ENCODE data around the gene SYNRG.

SYNRG gene

GRCh38 chr17:37605081-37605480 lies 4.1 kb downstream of the SYNRG start:
- H3K79me2 ChIP-seq (ENCODE audit: insufficient read depth, low read length) = peaks cover 67% of the 10 kb centered on the region
- H3K27me3 ChIP-seq (ENCODE audit: insufficient read depth, low read length) = no peaks in the 10 kb centered on the region
- TF ChIP-seq EZH2 (IDR thresholded peaks at IDR 0.05; ENCODE audit: borderline replicate concordance, low read length) = no peak
- no peaks in the 10 kb centered on the region for H4K20me1 ChIP-seq (ENCODE audit: insufficient read depth, low read length)
- H3K36me3 ChIP-seq (ENCODE audit: insufficient read depth, low read length) = peaks cover 36% of the 10 kb centered on the region
- H3K9ac ChIP-seq (ENCODE audit: low read length) = peak overlapping the region; percentile 43; the same call in 1 of the 2 replicates
- peak overlapping the region; percentile 83 for H3K4me2 ChIP-seq (ENCODE audit: low read length)
- H2AFZ ChIP-seq (ENCODE audit: low read length) = no peak overlapping the region
- H3K27ac ChIP-seq (ENCODE audit: low read depth, low read length, poor library complexity, severe bottlenecking) = peak overlapping the region; percentile 89
- H3F3A ChIP-seq (ENCODE audit: insufficient read depth, low read length) = 0 out of 2 replicates have a peak, but pooled peaks cover 6% of the 10 kb centered on the region
- H3K4me3 ChIP-seq (ENCODE audit: low read depth, low read length, poor library complexity, severe bottlenecking) = no peak overlapping the region
- H3K9me3 ChIP-seq (ENCODE audit: low read length) = no peaks in the 10 kb centered on the region
- no peaks in the 10 kb centered on the region for H3K9me2 ChIP-seq (ENCODE audit: low read depth, low read length)
- peaks cover 35% of the 10 kb centered on the region for H3K4me1 ChIP-seq (ENCODE audit: insufficient read depth, low read length, severe bottlenecking)

DNA sequence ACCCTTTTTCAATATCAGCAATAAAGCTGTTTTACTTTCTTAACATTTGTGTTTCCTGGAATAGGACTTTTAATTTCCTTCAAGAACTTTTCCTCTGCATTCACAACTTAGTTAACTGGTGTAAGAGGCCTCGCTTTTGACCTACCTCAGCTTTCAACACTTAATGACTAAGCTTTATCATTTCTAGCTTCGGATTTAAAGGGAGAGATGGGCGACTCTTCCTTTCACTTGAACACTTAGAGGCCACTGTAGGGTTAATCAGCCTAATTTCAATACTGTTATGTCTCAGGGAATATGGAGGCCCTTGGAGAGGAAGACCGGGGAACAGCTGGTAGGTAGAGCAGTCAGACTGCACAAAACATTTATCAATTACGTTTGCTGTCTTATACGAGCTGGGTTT lies 4.7 kb downstream of the SYNRG start:
- Histone ChIP-seq H3K27me3 (ENCODE audit: insufficient read depth, low read length) (no peaks in the 10 kb centered on the region), H3K9me2 (ENCODE audit: low read depth, low read length) (no peaks in the 10 kb centered on the region), H3K27ac (ENCODE audit: low read depth, low read length, poor library complexity, severe bottlenecking) (no peak overlapping the region), H3F3A (ENCODE audit: insufficient read depth, low read length) (0 out of 2 replicates have a peak, but pooled peaks cover 6% of the 10 kb centered on the region), H3K36me3 (ENCODE audit: insufficient read depth, low read length) (peaks cover 40% of the 10 kb centered on the region), H3K4me1 (ENCODE audit: insufficient read depth, low read length, severe bottlenecking) (peaks cover 30% of the 10 kb centered on the region), H3K9me3 (ENCODE audit: low read length) (no peaks in the 10 kb centered on the region), H3K79me2 (ENCODE audit: insufficient read depth, low read length) (peaks cover 68% of the 10 kb centered on the region), H2AFZ (ENCODE audit: low read length) (no peak overlapping the region), H4K20me1 (ENCODE audit: insufficient read depth, low read length) (no peaks in the 10 kb centered on the region), H3K4me2 (ENCODE audit: low read length) (no peak overlapping the region), H3K9ac (ENCODE audit: low read length) (no peak overlapping the region), H3K4me3 (ENCODE audit: low read depth, low read length, poor library complexity, severe bottlenecking) (no peak overlapping the region)
- TF ChIP-seq CTCF (IDR thresholded peaks at IDR 0.05; ENCODE audit: low read length) = no peak
- TF ChIP-seq EZH2 (IDR thresholded peaks at IDR 0.05; ENCODE audit: borderline replicate concordance, low read length) = no peak

DNA sequence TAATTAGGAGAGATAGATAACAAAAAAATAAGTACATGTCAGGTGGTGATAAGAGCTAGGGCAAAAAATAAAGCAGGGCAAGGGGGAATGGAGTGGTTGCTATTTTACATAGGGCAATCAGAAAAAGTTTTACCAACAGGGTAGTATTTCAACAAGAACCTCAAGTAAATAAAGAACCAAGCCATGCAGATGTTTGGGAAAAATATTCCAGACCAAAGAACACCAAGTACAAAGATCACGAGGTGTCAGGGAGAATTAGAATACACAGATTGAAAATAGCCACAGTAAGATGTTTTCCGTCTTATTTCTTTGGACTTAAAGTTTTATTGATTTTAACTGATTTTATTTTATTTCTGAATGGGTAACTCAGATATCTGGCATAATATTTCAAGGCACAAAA lies 11.1 kb downstream of the SYNRG start:
- no peaks in the 10 kb centered on the region for H3K27me3 ChIP-seq (ENCODE audit: insufficient read depth, low read length)
- peaks cover 21% of the 10 kb centered on the region for H3K79me2 ChIP-seq (ENCODE audit: insufficient read depth, low read length)
- H3K9ac ChIP-seq (ENCODE audit: low read length) = no peak overlapping the region
- TF ChIP-seq CTCF (IDR thresholded peaks at IDR 0.05; ENCODE audit: low read length) = no peak
- no peak for TF ChIP-seq EZH2 (IDR thresholded peaks at IDR 0.05; ENCODE audit: borderline replicate concordance, low read length)
- no peaks in the 10 kb centered on the region; the same call in 1 of the 2 replicates for H3F3A ChIP-seq (ENCODE audit: insufficient read depth, low read length)
- H3K4me1 ChIP-seq (ENCODE audit: insufficient read depth, low read length, severe bottlenecking) = no peaks in the 10 kb centered on the region
- no peak overlapping the region for H3K27ac ChIP-seq (ENCODE audit: low read depth, low read length, poor library complexity, severe bottlenecking)
- no peak overlapping the region for H3K4me3 ChIP-seq (ENCODE audit: low read depth, low read length, poor library complexity, severe bottlenecking)
- H3K9me2 ChIP-seq (ENCODE audit: low read depth, low read length) = no peaks in the 10 kb centered on the region
- H3K36me3 ChIP-seq (ENCODE audit: insufficient read depth, low read length) = peaks cover 74% of the 10 kb centered on the region
- no peaks in the 10 kb centered on the region for H4K20me1 ChIP-seq (ENCODE audit: insufficient read depth, low read length)
- H2AFZ ChIP-seq (ENCODE audit: low read length) = no peak overlapping the region
- no peaks in the 10 kb centered on the region for H3K9me3 ChIP-seq (ENCODE audit: low read length)
- H3K4me2 ChIP-seq (ENCODE audit: low read length) = no peak overlapping the region

DNA sequence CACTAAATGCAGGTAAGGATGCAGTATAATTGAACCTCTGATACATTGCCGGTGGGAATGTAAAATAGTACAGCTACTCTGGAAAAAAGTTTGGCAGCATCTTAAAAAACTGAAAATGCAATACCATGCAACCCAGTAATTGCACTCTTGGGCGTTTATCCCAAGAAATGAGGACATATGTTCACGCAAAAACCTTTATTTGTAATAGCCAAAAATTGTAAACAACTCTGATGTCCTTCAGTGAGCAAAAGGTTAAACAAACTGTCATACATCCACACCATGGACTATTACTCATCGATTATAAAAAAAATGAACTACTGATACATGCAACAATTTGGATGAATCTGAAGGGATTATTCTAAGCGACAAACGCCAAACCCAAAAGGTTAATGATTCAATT lies 16.9 kb downstream of the SYNRG start:
- Histone ChIP-seq H3K27me3 (ENCODE audit: insufficient read depth, low read length) (no peaks in the 10 kb centered on the region), H3K79me2 (ENCODE audit: insufficient read depth, low read length) (peaks cover 19% of the 10 kb centered on the region; the same call in 1 of the 2 replicates), H3F3A (ENCODE audit: insufficient read depth, low read length) (no peaks in the 10 kb centered on the region), H3K9ac (ENCODE audit: low read length) (no peak overlapping the region), H4K20me1 (ENCODE audit: insufficient read depth, low read length) (no peaks in the 10 kb centered on the region), H3K4me2 (ENCODE audit: low read length) (no peak overlapping the region), H2AFZ (ENCODE audit: low read length) (no peak overlapping the region), H3K9me3 (ENCODE audit: low read length) (no peaks in the 10 kb centered on the region), H3K4me1 (ENCODE audit: insufficient read depth, low read length, severe bottlenecking) (no peaks in the 10 kb centered on the region), H3K4me3 (ENCODE audit: low read depth, low read length, poor library complexity, severe bottlenecking) (no peak overlapping the region), H3K36me3 (ENCODE audit: insufficient read depth, low read length) (peaks cover 90% of the 10 kb centered on the region), H3K9me2 (ENCODE audit: low read depth, low read length) (no peaks in the 10 kb centered on the region), H3K27ac (ENCODE audit: low read depth, low read length, poor library complexity, severe bottlenecking) (no peak overlapping the region)
- no peak for TF ChIP-seq EZH2 (IDR thresholded peaks at IDR 0.05; ENCODE audit: borderline replicate concordance, low read length)
- no peak for TF ChIP-seq CTCF (IDR thresholded peaks at IDR 0.05; ENCODE audit: low read length)

Data from OCI-LY1 (cell line).